ENCODE measurements around the gene APBA2.

Gene APBA2

GRCh38 chr15:29115093-29115991 lies 229.6 kb downstream of the APBA2 start:
- Histone ChIP-seq H3K36me3 (ENCODE audit: control insufficient read depth in 2 of 2, insufficient read depth in 2 of 2, low read length in 2 of 2) (no peaks in the 10 kb centered on the region), H3K9me3 (ENCODE audit: control insufficient read depth in 2 of 2, low read length in 2 of 2) (no peaks in the 10 kb centered on the region), H3K27me3 (ENCODE audit: control insufficient read depth in 1 of 2, insufficient read depth in 2 of 2, low read length in 2 of 2) (peaks cover 0 to 2% of the 10 kb centered on the region in 2 donors), H3K27ac (ENCODE audit: low read length) (no peak overlapping the region), H3K4me3 (ENCODE audit: low read length in 2 of 2) (peak overlapping the region; percentile 73 to 75), H3K4me1 (ENCODE audit: control insufficient read depth, insufficient read depth, low read length) (peaks cover 9% of the 10 kb centered on the region), H3K9ac (ENCODE audit: low read length in 2 of 2) (peak overlapping the region in 1 of 2 donors; percentile 13)

- Histone ChIP-seq H3K9ac (ENCODE audit: low read length in 2 of 2) (no peak overlapping the region), H3K27me3 (ENCODE audit: control insufficient read depth in 1 of 2, insufficient read depth in 2 of 2, low read length in 2 of 2) (no peaks in the 10 kb centered on the region), H3K9me3 (ENCODE audit: control insufficient read depth in 2 of 2, low read length in 2 of 2) (no peaks in the 10 kb centered on the region), H3K36me3 (ENCODE audit: control insufficient read depth in 2 of 2, insufficient read depth in 2 of 2, low read length in 2 of 2) (no peaks in the 10 kb centered on the region), H3K4me3 (ENCODE audit: low read length in 2 of 2) (no peak overlapping the region), H3K27ac (ENCODE audit: low read length) (no peak overlapping the region), H3K4me1 (ENCODE audit: control insufficient read depth, insufficient read depth, low read length) (peaks cover 9% of the 10 kb centered on the region)
Measured at GRCh38 chr15:29116970-29117700, 231.4 kb downstream of the APBA2 start.

GRCh38 chr15:29117778-29118177 lies 232.0 kb downstream of the APBA2 start:
- H3K9ac ChIP-seq (ENCODE audit: low read length in 2 of 2): no peak overlapping the region
- H3K4me3 ChIP-seq (ENCODE audit: low read length in 2 of 2): no peak overlapping the region
- H3K4me1 ChIP-seq (ENCODE audit: control insufficient read depth, insufficient read depth, low read length): peaks cover 9% of the 10 kb centered on the region
- no peak overlapping the region for H3K27ac ChIP-seq (ENCODE audit: low read length)
- no peaks in the 10 kb centered on the region for H3K36me3 ChIP-seq (ENCODE audit: control insufficient read depth in 2 of 2, insufficient read depth in 2 of 2, low read length in 2 of 2)
- no peaks in the 10 kb centered on the region for H3K27me3 ChIP-seq (ENCODE audit: control insufficient read depth in 1 of 2, insufficient read depth in 2 of 2, low read length in 2 of 2)
- H3K9me3 ChIP-seq (ENCODE audit: control insufficient read depth in 2 of 2, low read length in 2 of 2): no peaks in the 10 kb centered on the region

DNA sequence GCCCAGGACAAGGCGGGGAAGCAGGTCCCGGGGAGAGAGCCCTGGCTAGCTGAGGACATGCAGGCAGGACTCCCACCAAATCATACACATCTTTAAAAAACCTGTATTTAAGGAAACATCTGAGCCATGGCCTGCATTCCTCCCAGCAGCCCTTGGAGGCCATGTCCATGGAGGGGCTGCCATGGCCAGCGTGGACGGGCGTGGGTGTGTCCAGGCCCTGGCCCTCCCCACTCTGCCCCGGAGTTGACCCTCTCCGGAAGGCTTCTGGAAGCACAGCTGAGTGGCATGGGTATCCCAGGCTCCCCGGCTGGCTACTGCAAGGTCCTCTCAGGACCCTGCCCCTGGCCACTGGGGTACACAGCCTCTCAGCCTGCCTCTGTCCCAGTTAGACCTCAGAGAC lies 234.1 kb downstream of the APBA2 start:
- Histone ChIP-seq H3K27ac (ENCODE audit: low read length) (no peak overlapping the region), H3K4me1 (ENCODE audit: control insufficient read depth, insufficient read depth, low read length) (peaks cover 5% of the 10 kb centered on the region), H3K4me3 (ENCODE audit: low read length in 2 of 2) (no peak overlapping the region), H3K27me3 (ENCODE audit: control insufficient read depth in 1 of 2, insufficient read depth in 2 of 2, low read length in 2 of 2) (no peaks in the 10 kb centered on the region), H3K9ac (ENCODE audit: low read length in 2 of 2) (no peak overlapping the region), H3K9me3 (ENCODE audit: control insufficient read depth in 2 of 2, low read length in 2 of 2) (no peaks in the 10 kb centered on the region), H3K36me3 (ENCODE audit: control insufficient read depth in 2 of 2, insufficient read depth in 2 of 2, low read length in 2 of 2) (no peaks in the 10 kb centered on the region)

GRCh38 chr15:29120593-29121368 lies 235.0 kb downstream of the APBA2 start:
- Histone ChIP-seq H3K27ac (ENCODE audit: low read length) (no peak overlapping the region), H3K9ac (ENCODE audit: low read length in 2 of 2) (no peak overlapping the region), H3K4me1 (ENCODE audit: control insufficient read depth, insufficient read depth, low read length) (peaks cover 1% of the 10 kb centered on the region), H3K27me3 (ENCODE audit: control insufficient read depth in 1 of 2, insufficient read depth in 2 of 2, low read length in 2 of 2) (no peaks in the 10 kb centered on the region), H3K9me3 (ENCODE audit: control insufficient read depth in 2 of 2, low read length in 2 of 2) (no peaks in the 10 kb centered on the region), H3K36me3 (ENCODE audit: control insufficient read depth in 2 of 2, insufficient read depth in 2 of 2, low read length in 2 of 2) (no peaks in the 10 kb centered on the region), H3K4me3 (ENCODE audit: low read length in 2 of 2) (no peak overlapping the region)

DNA sequence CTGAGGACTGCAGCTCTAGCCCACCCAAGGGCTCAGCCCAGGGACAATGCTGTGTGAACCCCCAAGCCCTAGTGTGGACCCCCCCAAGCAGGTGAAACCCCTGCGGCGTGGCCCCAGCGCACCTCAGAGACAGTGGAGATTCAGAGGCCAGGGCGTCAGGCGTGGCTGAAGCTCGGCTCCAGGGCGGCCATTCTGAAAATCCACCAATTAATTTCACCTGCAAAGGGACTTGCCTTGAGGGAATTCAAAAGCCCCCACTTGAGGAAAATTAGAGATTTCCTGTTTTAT lies 235.5 kb downstream of the APBA2 start:
- no peak overlapping the region for H3K4me3 ChIP-seq (ENCODE audit: low read length in 2 of 2)
- H3K9ac ChIP-seq (ENCODE audit: low read length in 2 of 2): no peak overlapping the region
- H3K27ac ChIP-seq (ENCODE audit: low read length): no peak overlapping the region
- no peaks in the 10 kb centered on the region for H3K36me3 ChIP-seq (ENCODE audit: control insufficient read depth in 2 of 2, insufficient read depth in 2 of 2, low read length in 2 of 2)
- H3K4me1 ChIP-seq (ENCODE audit: control insufficient read depth, insufficient read depth, low read length): no peaks in the 10 kb centered on the region
- H3K9me3 ChIP-seq (ENCODE audit: control insufficient read depth in 2 of 2, low read length in 2 of 2): no peaks in the 10 kb centered on the region
- H3K27me3 ChIP-seq (ENCODE audit: control insufficient read depth in 1 of 2, insufficient read depth in 2 of 2, low read length in 2 of 2): no peaks in the 10 kb centered on the region

DNA sequence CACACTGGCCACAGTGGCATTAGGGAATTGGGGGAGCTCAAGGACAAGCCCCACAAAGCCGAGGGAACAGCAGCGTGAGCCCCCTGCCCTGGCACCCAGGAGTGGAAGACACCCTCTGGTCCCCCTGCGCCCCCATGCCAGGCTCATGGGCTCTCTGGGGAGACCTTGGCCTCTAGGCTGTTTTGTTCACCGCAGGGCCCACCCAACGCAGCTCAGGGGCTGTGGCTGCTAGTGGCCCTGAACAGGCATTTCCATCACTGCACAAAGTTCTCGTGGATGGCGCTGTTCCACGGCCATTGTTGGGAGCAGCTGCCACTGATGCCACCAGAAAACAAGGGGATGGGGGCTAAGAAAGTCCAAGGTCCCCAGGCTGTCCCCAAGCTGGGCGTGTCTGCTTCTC lies 236.1 kb downstream of the APBA2 start:
- no peak overlapping the region for H3K4me3 ChIP-seq (ENCODE audit: low read length in 2 of 2)

DNA sequence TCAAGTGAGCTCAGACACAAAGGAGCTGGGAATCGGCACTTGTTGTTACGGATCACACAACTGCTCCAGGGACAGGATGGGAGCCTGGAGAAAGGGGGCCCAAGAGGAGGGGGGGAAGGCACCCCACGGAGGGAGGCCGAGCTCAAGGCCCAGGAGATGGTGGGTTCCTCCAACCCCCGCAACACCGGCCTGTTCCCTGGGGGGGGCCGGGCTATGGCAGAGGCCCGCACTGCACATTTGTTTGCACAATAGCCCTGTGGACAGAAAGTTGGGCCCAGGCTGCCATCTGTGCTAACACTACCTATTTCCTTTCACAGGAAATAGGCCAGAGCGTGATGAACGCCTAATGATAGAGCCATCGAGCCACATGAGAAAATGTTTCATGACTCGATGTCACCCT lies 236.7 kb downstream of the APBA2 start:
- H3K4me3 ChIP-seq (ENCODE audit: low read length in 2 of 2): no peak overlapping the region
- H3K9ac ChIP-seq (ENCODE audit: low read length in 2 of 2): no peak overlapping the region
- no peaks in the 10 kb centered on the region for H3K36me3 ChIP-seq (ENCODE audit: control insufficient read depth in 2 of 2, insufficient read depth in 2 of 2, low read length in 2 of 2)
- H3K9me3 ChIP-seq (ENCODE audit: control insufficient read depth in 2 of 2, low read length in 2 of 2): no peaks in the 10 kb centered on the region
- no peak overlapping the region for H3K27ac ChIP-seq (ENCODE audit: low read length)
- H3K4me1 ChIP-seq (ENCODE audit: control insufficient read depth, insufficient read depth, low read length): no peaks in the 10 kb centered on the region
- no peaks in the 10 kb centered on the region for H3K27me3 ChIP-seq (ENCODE audit: control insufficient read depth in 1 of 2, insufficient read depth in 2 of 2, low read length in 2 of 2)

More for the DNA sequence above, 236.1 kb downstream of the APBA2 start:
- H3K9me3 ChIP-seq (ENCODE audit: control insufficient read depth in 2 of 2, low read length in 2 of 2): no peaks in the 10 kb centered on the region
- no peaks in the 10 kb centered on the region for H3K27me3 ChIP-seq (ENCODE audit: control insufficient read depth in 1 of 2, insufficient read depth in 2 of 2, low read length in 2 of 2)
- no peak overlapping the region for H3K27ac ChIP-seq (ENCODE audit: low read length)
- no peaks in the 10 kb centered on the region for H3K36me3 ChIP-seq (ENCODE audit: control insufficient read depth in 2 of 2, insufficient read depth in 2 of 2, low read length in 2 of 2)
- no peak overlapping the region for H3K9ac ChIP-seq (ENCODE audit: low read length in 2 of 2)
- H3K4me1 ChIP-seq (ENCODE audit: control insufficient read depth, insufficient read depth, low read length): no peaks in the 10 kb centered on the region

- no peak overlapping the region for H3K9ac ChIP-seq (ENCODE audit: low read length in 2 of 2)
- H3K4me1 ChIP-seq (ENCODE audit: control insufficient read depth, insufficient read depth, low read length): no peaks in the 10 kb centered on the region
- H3K9me3 ChIP-seq (ENCODE audit: control insufficient read depth in 2 of 2, low read length in 2 of 2): no peaks in the 10 kb centered on the region
- H3K36me3 ChIP-seq (ENCODE audit: control insufficient read depth in 2 of 2, insufficient read depth in 2 of 2, low read length in 2 of 2): no peaks in the 10 kb centered on the region
- H3K27ac ChIP-seq (ENCODE audit: low read length): no peak overlapping the region
- no peaks in the 10 kb centered on the region for H3K27me3 ChIP-seq (ENCODE audit: control insufficient read depth in 1 of 2, insufficient read depth in 2 of 2, low read length in 2 of 2)
- H3K4me3 ChIP-seq (ENCODE audit: low read length in 2 of 2): no peak overlapping the region
Measured at GRCh38 chr15:29123171-29123570, 237.4 kb downstream of the APBA2 start.

DNA sequence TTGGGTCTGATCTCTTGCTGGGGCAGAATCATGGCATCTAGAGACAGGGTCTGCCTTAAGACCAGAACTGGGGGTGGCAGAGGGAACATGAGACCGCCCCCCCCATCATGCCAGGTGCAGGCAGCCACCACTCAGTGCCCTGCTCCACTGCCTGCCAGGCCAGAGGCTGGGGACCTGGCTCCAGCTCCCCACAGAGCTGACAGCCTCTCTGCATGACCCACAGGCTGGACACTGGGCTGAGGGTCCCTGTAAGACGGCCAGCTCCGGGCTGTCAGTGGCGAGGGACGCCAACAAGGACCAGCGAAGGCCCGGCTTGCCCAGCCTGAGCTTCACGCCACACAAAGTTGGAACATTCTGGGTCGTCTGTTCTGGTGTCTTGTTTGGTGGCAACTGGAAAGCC lies 238.2 kb downstream of the APBA2 start:
- Histone ChIP-seq H3K4me3 (ENCODE audit: low read length in 2 of 2) (no peak overlapping the region), H3K27me3 (ENCODE audit: control insufficient read depth in 1 of 2, insufficient read depth in 2 of 2, low read length in 2 of 2) (no peaks in the 10 kb centered on the region), H3K36me3 (ENCODE audit: control insufficient read depth in 2 of 2, insufficient read depth in 2 of 2, low read length in 2 of 2) (no peaks in the 10 kb centered on the region), H3K9ac (ENCODE audit: low read length in 2 of 2) (no peak overlapping the region), H3K4me1 (ENCODE audit: control insufficient read depth, insufficient read depth, low read length) (no peaks in the 10 kb centered on the region), H3K9me3 (ENCODE audit: control insufficient read depth in 2 of 2, low read length in 2 of 2) (no peaks in the 10 kb centered on the region), H3K27ac (ENCODE audit: low read length) (no peak overlapping the region)
